T follicular helper cell (primary cell): ENCODE results near the gene RPTN.

Source experiments
- DNase-seq: peaks from one replicate; pipeline ENCODE4 v3.0.0-alpha.2; 2020; ENCODE audit warnings: low read depth

Gene RPTN

DNA sequence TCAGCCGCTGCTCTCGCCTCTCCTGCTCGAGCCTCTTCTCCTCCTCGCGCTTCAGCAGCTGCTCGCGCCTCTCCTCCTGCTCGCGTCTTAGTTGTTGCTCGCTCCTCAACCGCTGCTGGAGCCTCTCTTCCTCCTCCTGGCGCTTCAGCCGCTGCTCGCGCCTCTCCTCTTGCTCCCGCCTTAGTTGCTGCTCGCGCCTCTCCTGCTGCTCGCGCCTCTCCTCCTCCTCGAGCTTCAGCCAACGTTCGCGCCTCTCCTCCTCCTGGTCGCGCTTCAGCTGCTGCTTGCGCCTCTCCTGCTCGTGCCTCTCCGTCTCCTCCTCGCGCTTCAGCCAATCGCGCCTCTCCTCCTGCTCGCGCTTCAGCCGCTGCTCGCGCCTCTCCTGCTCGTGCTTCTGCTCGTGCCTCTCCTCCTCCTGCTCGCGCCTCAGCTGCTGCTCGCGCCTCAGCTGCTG is 47.5 kb downstream of the RPTN start:
- DNase-seq = no peak

DNA sequence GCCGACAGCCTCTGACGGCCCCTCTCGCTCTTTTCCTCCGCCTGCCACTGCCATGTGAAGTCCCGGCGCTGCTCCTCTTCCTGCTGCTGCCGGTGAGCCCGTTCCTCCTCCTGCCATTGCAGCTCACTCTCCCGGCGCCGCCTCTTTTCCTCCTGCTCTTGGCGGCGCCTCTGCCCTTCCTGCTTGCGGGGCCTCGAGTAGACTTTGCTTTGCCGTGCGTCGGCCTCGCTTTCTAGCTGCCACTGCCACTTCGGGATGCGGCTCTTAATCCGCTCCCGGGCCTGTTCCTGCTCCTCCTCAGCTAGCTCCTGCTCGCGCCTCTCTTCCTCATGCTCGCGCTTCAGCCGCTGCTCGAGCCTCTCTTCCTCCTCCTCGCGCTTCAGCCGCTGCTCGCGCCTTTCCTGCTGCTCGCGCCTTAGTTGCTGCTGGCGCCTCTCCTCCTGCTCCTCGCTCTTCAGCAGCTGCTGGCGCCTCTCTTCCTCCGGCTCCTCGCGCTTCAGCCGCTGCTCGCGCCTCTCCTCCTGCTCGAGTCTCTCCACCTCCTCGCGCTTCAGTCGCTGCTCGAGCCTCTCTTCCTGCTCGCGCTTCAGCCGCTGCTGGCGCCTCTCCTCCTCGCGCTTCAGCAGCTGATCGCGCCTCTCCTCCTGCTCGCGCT is 48.0 kb downstream of the RPTN start:
- no peak for DNase-seq

DNA sequence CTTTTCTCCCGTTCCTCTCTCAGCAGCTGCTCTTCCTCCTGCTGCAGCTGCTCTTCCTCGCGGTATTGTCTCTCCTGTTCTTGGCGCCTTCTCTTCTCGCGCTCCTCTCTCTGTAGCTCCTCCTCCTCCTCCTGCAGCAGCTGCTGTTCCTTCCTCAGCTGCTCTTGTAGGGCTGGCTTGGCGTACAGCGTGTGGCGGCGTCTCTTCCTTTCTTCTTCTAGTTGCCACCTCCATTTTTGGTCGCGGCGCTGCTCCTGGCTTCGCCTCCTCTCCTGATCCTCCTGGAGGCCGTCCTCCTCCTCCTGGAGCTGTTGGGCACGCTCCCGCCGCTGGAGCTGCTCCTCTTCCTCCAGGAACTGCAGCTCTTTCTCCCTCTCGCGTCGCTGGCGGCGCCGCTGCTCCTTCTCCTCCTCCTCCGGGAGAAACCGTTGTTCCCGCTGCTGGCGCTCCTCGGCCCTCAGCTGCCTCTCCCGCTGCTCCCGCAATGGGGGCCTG is 48.6 kb downstream of the RPTN start:
- DNase-seq = no peak

DNA sequence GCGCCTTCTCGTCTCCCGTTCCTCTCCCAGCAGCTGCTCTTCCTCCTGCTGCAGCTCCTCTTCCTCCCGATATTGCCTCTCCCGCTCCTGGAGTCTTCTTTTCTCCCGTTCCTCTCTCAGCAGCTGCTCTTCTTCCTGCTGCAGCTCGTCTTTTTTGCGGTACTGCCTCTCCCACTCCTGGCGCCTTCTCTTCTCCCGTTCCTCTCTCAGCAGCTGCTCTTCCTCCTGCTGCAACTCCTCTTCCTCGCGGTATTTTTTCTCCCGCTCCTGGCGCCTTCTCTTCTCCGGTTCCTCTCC is 49.1 kb downstream of the RPTN start:
- no peak for DNase-seq

DNA sequence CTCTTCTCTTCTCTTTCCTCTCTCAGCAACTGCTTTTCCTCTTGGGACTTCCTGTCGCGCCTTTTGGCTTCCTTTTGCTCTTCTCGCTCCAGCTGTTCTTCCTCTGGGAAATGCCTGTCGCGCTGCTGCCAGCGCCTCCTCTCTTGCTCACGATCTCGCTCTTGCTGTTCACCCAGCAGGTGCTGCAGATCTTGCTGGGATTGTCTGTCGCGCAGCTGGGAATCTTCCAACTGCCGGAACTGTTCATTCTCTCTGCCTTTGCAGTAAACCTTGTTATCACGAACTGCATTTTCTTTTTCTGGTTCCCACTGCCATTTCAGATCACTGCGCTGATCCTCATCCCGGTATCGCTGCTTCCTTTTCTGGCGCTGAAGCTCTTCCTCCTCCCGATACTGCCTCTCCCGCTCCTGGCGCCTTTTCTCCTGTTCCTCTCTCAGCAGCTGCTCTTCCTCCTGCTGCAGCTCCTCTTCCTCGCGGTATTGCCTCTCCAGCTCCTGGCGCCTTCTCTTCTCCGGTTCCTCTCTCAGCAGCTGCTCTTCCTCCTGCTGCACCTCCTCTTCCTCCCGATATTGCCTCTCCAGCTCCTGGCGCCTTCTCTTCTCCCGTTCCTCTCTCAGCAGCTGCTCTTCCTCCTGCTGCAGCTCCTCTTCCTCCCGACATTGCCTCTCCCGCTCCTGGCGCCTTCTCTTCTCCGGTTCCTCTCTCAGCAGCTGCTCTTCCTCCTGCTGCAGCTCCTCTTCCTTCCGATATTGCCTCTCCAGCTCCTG is 49.6 kb downstream of the RPTN start:
- DNase-seq = no peak

DNA sequence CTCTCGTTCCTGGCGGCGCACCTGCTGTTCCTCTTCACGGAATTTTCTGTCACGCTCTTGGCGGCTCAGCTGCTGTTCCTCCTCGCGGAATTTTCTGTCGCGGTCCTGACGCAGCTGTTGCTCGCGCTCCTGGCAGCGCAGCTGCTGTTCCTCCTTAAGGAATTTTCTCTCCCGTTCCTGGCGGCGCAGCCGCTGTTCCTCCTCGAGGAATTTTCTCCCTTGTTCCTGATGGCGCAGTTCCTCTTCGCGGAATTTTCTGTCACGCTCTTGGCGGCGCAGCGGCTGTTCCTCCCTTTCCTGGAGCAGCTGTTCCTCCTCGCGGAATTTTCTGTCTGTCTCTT is 50.2 kb downstream of the RPTN start:
- DNase-seq = no peak

DNA sequence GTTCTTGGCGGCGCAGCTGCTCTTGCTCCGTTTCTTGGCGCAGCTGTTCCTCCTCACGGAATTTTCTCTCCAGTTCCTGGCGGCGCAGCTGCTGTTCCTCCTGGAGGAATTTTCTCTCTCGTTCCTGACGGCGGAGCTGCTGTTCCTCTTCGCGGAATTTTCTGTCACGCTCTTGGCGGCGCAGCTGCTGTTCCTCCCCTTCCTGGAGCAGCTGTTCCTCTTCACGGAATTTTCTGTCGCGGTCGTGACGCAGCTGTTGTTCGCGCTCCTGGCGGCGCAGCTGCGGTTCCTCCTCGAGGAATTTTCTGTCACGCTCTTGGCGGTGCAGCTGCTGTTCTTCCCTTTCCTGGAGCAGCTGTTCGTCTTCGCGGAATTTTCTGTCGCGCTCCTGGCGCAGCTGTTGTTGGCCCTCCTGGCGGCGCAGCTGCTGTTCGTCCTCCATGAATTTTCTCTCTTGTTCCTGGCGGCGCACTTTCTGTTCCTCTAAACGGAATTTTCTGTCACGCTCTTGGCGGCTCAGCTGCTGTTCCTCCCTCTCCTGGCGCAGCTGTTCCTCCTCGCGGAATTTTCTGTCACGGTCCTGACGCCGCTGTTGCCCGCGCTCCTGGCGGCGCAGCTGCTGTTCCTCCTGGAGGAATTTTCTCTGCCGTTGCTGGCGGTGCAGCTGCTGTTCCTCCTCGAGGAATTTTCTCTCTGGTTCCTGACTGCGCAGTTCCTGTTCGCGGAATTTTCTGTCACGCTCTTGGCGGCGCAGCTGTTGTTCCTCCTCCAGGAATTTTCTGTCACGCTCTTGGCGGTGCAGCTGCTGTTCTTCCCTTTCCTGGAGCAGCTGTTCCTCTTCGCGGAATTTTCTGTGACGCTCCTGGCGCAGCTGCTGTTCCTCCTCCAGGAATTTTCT is 50.8 kb downstream of the RPTN start:
- DNase-seq = no peak

DNA sequence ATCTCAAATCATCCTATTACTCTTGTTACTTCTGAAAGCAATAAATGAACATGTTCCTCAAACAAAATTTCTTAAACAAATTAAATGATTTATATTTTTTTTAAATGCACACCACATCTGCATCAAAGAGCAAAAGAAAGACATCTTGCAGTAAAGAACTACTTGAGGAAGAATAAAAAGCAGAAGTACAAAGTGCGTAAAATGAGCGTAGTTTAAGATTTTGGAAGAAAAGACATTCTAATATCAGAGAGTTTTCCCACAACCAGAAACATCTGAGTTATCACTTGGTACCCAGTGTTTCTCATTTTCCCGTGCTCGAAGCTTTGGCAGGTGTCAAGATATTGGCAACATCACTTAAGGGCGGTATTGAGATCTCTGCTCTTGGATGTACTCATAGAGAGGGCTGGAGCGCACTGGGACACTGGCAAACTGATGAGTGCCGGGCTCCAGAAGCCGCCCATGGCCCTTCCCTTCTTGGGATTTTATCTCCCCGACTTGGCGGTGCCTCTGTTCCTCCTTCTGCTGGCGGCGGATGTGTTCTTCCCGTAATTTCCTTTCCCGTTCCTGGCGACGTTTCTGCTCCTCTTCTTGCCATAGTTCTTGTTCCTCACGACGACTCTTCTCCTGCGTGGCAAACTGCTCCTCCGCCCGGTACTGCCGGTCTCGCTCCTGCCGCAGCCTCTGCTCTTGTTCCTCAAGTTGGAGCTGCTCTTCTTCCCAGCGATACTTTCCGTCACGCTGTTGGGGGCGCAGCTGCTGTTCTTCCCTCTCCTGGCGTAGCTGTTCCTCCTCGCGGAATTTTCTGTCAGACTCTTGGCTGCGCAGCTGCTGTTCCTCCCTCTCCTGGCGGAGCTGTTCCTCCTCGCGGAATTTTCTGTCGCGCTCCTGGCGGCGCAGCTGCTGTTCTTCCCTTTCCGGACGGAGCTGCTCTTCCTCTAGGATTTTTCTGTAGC is 51.7 kb downstream of the RPTN start:
- no peak for DNase-seq

DNA sequence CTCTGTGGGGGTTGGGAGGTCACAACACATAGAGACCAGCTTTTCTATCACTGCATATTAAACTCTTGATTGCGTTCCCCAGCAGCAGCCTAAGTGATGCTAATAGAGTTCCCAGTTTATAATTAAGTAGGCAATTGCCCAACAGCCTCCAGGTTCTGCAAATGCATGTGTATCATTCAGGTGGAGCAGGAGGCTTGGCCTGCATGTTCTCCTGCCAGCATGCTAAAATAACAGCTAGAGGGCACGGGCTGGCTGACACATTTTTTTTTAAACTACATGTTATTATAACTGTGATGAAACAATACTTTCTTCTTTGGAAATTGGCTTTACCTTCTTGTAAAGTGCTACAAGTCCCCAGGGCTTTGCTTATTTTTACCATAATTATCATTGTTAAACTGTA is 54.2 kb downstream of the RPTN start:
- no peak for DNase-seq
